ENCODE results near the gene RECK. TPM values are rescaled to one million over a fixed set of nuclear protein-coding genes. Genes with fewer than 3 reads are reported as not detected.
A peak's percentile ranks its signal among the peaks of the same experiment; 100 is the strongest.

The RECK gene
- total RNA-seq, 1 experiment from 2014 or later = 10.3 TPM

DNA sequence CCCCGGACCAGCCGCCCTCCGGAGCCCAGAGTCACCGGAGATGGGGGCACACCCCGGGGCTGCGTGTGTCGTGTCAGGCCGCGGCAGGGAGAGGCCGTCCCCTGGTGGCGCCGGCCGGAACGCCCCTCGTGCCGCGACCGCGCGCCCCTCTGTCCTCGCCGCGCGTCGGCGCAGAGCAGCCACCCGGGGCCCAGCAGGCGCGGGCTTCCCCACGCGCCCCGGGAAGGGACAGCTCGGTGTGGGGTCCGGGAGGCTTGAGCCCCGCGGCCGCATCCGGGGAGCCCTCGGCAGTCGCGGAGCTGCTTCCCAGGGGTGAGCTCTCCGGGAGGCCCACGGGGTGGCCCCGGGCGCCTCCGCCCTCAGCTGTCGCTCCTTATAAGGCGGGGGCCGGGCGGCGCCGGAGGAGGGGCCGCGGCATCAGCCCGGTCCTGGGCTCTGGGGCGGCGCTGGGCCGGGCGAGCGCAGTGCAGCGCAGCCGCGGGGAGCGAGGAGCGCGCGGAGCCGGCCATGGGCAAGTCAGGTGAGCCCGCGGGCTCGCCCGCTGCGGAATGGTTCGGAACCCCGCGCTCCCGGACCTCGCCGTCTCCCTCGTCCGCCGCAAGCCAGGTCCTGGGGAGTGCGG lies 99.7 kb downstream of the RECK start, which contains the start of gene GLIPR2:
TSS of gene GLIPR2 (plus strand) at position 462 of the 622 bp plus-strand sequence. CDS start at position 508, 46 bp downstream.
- Histone ChIP-seq H2BK120ac (ENCODE audit: low read depth, low read length, poor library complexity, severe bottlenecking) (no peak within 1 kb of the TSS), H3K23ac (ENCODE audit: insufficient read length, low read depth, low read length) (no peak within 1 kb of the TSS), H3K56ac (ENCODE audit: insufficient read length, low read depth, low read length) (no peak within 1 kb of the TSS), H2AK5ac (ENCODE audit: insufficient read length, low read length) (no peak within 1 kb of the TSS), H4K5ac (ENCODE audit: insufficient read length, low read depth, low read length) (no peak within 1 kb of the TSS), H3K9me3 (ENCODE audit: control insufficient read depth, low read depth, low read length) (no peaks in the 10 kb centered on the region), H3K79me1 (ENCODE audit: insufficient read depth, low read depth, low read length, poor library complexity, severe bottlenecking) (no peaks in the 10 kb centered on the region), H2BK15ac (ENCODE audit: low read depth, low read length) (no peak within 1 kb of the TSS), H2BK12ac (ENCODE audit: insufficient read length, low read depth, low read length) (no peak within 1 kb of the TSS), H2BK5ac (ENCODE audit: insufficient read length, low read length) (no peak within 1 kb of the TSS), H3K79me2 (ENCODE audit: insufficient read depth, low read length) (no peaks in the 10 kb centered on the region), H3K23me2 (ENCODE audit: insufficient read length, low read depth, low read length, poor library complexity, severe bottlenecking) (peaks cover 14% of the 10 kb centered on the region), H2BK20ac (ENCODE audit: low read depth, low read length, poor library complexity, severe bottlenecking) (no peak within 1 kb of the TSS), H4K20me1 (ENCODE audit: control insufficient read depth, insufficient read depth, insufficient read length) (no peaks in the 10 kb centered on the region), H3K14ac (ENCODE audit: insufficient read depth, low read length) (no peak within 1 kb of the TSS; the same call in 1 of the 2 replicates), H4K8ac (replicated peaks; ENCODE audit: insufficient read length, low read depth, low read length) (no peak within 1 kb of the TSS), H3K4ac (ENCODE audit: low read depth, low read length) (no peak within 1 kb of the TSS), H3K4me2 (ENCODE audit: insufficient read depth, insufficient read length, low read length) (peak within 1 kb of the TSS; percentile 80), H3K4me1 (ENCODE audit: insufficient read depth, low read length) (peaks cover 2% of the 10 kb centered on the region; the same call in 1 of the 2 replicates), H2AFZ (ENCODE audit: low read length) (no peak within 1 kb of the TSS), H3K27ac (ENCODE audit: insufficient read length, low read depth, low read length) (no peak within 1 kb of the TSS), H3T11ph (ENCODE audit: low read length) (no peak within 1 kb of the TSS), H4K91ac (ENCODE audit: insufficient read length, low read depth, low read length) (no peak within 1 kb of the TSS), H3K27me3 (ENCODE audit: insufficient read depth, low read length) (peaks cover 27% of the 10 kb centered on the region), H3K9ac (ENCODE audit: extremely low read depth, insufficient read length, low read length) (no peak within 1 kb of the TSS), H3K18ac (ENCODE audit: insufficient read length, low read depth, low read length) (no peak within 1 kb of the TSS)
- Mint-ChIP-seq H3K27me3 (ENCODE audit: low read depth) (peaks cover 92% of the 10 kb centered on the region), H3K4me3 (peak within 1 kb of the TSS; percentile 72 to 88), H3K9me3 (peaks cover 0 to 5% of the 10 kb centered on the region in 2 experiments; a peak in 2 of 5 replicates), H3K4me1 (peaks cover 32 to 44% of the 10 kb centered on the region in 2 experiments), H3K27ac (peak within 1 kb of the TSS in 1 of 3 experiments; percentile 60; a peak in 2 of 7 replicates), H3K36me3 (ENCODE audit: insufficient read depth in 1 of 3, low read depth in 3 of 3) (peaks cover 0 to 1% (median 0%) of the 10 kb centered on the region in 3 experiments; a peak in 1 of 7 replicates)
- WGBS (ENCODE audit: extremely low coverage, insufficient read length, low lambda C conversion rate) = no CpG with 5 or more reads among the region's 83 CpGs
- TF ChIP-seq, protein P1, sequence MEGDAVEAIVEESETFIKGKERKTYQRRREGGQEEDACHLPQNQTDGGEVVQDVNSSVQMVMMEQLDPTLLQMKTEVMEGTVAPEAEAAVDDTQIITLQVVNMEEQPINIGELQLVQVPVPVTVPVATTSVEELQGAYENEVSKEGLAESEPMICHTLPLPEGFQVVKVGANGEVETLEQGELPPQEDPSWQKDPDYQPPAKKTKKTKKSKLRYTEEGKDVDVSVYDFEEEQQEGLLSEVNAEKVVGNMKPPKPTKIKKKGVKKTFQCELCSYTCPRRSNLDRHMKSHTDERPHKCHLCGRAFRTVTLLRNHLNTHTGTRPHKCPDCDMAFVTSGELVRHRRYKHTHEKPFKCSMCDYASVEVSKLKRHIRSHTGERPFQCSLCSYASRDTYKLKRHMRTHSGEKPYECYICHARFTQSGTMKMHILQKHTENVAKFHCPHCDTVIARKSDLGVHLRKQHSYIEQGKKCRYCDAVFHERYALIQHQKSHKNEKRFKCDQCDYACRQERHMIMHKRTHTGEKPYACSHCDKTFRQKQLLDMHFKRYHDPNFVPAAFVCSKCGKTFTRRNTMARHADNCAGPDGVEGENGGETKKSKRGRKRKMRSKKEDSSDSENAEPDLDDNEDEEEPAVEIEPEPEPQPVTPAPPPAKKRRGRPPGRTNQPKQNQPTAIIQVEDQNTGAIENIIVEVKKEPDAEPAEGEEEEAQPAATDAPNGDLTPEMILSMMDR (conservative IDR thresholded peaks at IDR 0.05) = peak; percentile 42; the same call in 2 of the 3 replicates
- DNase-seq = peak; percentile 59

Measured in H9 (cell line).